Measurements from ENCODE around the gene VMAC.

VMAC gene

GRCh38 chr19:5931251-5931650 lies 26.6 kb downstream of the VMAC start:
- no peak for DNase-seq

GRCh38 chr19:5932146-5932545 lies 27.5 kb downstream of the VMAC start:
- no peak for DNase-seq

- DNase-seq, result no peak
Observed at GRCh38 chr19:5932609-5933262, 28.1 kb downstream of the VMAC start.

GRCh38 chr19:5933391-5934068 lies 28.9 kb downstream of the VMAC start:
- DNase-seq, result no peak

GRCh38 chr19:5934069-5934401 lies 29.4 kb downstream of the VMAC start:
- no peak for DNase-seq

GRCh38 chr19:5934774-5935472 lies 30.3 kb downstream of the VMAC start:
- peak; percentile 56 for DNase-seq

- DNase-seq, result no peak
Observed at GRCh38 chr19:5935473-5936291, 31.0 kb downstream of the VMAC start.

GRCh38 chr19:5936292-5936592 lies 31.6 kb downstream of the VMAC start:
- no peak for DNase-seq

- no peak for DNase-seq
Observed at GRCh38 chr19:5937550-5937949, 32.9 kb downstream of the VMAC start.

GRCh38 chr19:5940260-5941208 lies 35.9 kb downstream of the VMAC start:
- DNase-seq, result no peak

GRCh38 chr19:5941673-5942072 lies 37.0 kb downstream of the VMAC start:
- no peak for DNase-seq

GRCh38 chr19:5943045-5943444 lies 38.4 kb downstream of the VMAC start:
- no peak for DNase-seq

GRCh38 chr19:5943623-5944022 lies 39.0 kb downstream of the VMAC start:
- no peak for DNase-seq

- peak; percentile 61 for DNase-seq
Observed at GRCh38 chr19:5947435-5947834, 42.8 kb downstream of the VMAC start.

- DNase-seq, result no peak
Observed at GRCh38 chr19:5948752-5949564, 44.3 kb downstream of the VMAC start.

GRCh38 chr19:5949792-5950305 lies 45.2 kb downstream of the VMAC start:
- DNase-seq, result no peak

- DNase-seq, result no peak
Observed at GRCh38 chr19:5950741-5951140, 46.1 kb downstream of the VMAC start.

- no peak for DNase-seq
Observed at GRCh38 chr19:5951338-5951861, 46.7 kb downstream of the VMAC start.

GRCh38 chr19:5952193-5953029 lies 47.7 kb downstream of the VMAC start:
- DNase-seq, result no peak

Data from fibroblast of skin of abdomen (primary cell).